ENCODE measurements around the gene BCKDHB.

DNA sequence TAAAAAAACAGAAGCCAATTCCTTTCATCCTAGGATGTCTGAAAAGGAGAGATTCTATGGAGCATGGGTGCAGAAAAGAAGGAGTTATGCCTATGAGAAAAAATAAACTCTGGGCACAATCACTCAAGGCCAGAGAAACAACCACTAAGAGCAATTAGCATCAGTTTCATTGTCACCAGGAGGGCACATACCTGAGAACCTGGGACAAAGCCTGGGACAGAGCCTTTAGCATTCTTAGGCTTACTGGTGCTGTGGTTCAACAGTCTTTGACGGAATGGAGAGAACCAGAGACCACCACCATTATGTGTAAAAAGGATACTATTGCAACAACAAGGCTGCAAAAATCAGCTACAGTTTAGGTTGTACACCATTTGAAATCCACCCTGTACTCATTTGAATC is 29.4 kb upstream of the BCKDHB start:
- TF ChIP-seq, protein P1, sequence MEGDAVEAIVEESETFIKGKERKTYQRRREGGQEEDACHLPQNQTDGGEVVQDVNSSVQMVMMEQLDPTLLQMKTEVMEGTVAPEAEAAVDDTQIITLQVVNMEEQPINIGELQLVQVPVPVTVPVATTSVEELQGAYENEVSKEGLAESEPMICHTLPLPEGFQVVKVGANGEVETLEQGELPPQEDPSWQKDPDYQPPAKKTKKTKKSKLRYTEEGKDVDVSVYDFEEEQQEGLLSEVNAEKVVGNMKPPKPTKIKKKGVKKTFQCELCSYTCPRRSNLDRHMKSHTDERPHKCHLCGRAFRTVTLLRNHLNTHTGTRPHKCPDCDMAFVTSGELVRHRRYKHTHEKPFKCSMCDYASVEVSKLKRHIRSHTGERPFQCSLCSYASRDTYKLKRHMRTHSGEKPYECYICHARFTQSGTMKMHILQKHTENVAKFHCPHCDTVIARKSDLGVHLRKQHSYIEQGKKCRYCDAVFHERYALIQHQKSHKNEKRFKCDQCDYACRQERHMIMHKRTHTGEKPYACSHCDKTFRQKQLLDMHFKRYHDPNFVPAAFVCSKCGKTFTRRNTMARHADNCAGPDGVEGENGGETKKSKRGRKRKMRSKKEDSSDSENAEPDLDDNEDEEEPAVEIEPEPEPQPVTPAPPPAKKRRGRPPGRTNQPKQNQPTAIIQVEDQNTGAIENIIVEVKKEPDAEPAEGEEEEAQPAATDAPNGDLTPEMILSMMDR (conservative IDR thresholded peaks at IDR 0.05 in 1 of 2, IDR thresholded peaks at IDR 0.05 in 1 of 2; ENCODE audit: extremely low read depth in 1 of 2, insufficient read depth in 1 of 2, low read depth in 1 of 2, low read length in 2 of 2), result no peak
- TF ChIP-seq EZH2 (IDR thresholded peaks at IDR 0.05; ENCODE audit: borderline replicate concordance, low read length), result no peak

All from mammary epithelial cell (primary cell).